Caki2 (cell line): ENCODE results near the gene COMMD4. TPM values are rescaled to one million over a fixed set of nuclear protein-coding genes. Genes with fewer than 3 reads are reported as not detected.
"Not testable (repeated sequence)": the region's sequence is repeated elsewhere in the genome, so short reads cannot be mapped to it uniquely, and the experiment has no call there.

Experiments used
- DNase-seq: peaks from one replicate; pipeline ENCODE4 v3.0.0-alpha.2; 2015; ENCODE audit warnings: low read depth
- in situ Hi-C: cut with HindIII; loops from 2 replicates; pipeline ENCODE4 v1.10.0; 2016; ENCODE audit warnings: low sequenced_read_pairs, low pct_unique_long_range_greater_than_20kb, mixed read lengths
- total RNA-seq: library from RNA; depleted of rRNA; stranded (reverse); fragments of >200 nt; shearing (Covaris generic); gene quantifications from 2 replicates; pipeline ENCODE4 v1.2.3, GENCODE V29; 2014; ENCODE audit warnings: low replicate concordance; rRNA removed

COMMD4 gene
- total RNA-seq, 1 experiment from 2014 or later, result 212 TPM

DNA sequence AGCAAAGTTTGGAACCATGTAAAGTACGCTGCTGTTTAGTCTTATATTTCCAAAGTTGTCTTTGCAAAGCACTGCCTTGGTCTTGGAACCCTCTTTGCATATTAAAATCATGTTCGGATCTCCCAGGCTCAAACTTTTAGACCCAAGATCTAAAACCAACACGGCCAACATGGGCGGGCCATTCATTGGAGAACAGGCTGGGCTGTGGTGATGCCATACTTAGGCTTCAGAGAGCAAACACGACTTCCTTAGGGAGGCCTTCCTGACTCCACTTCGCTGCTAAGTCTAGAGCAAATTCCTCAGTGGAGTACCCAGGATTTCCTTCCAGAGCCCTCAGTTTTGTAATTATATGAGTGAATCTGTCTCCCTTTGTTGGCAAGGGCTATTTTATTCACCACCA lies 29.0 kb downstream of the COMMD4 start:
- DNase-seq, result no peak
- in situ Hi-C loops, result no loop called here

DNA sequence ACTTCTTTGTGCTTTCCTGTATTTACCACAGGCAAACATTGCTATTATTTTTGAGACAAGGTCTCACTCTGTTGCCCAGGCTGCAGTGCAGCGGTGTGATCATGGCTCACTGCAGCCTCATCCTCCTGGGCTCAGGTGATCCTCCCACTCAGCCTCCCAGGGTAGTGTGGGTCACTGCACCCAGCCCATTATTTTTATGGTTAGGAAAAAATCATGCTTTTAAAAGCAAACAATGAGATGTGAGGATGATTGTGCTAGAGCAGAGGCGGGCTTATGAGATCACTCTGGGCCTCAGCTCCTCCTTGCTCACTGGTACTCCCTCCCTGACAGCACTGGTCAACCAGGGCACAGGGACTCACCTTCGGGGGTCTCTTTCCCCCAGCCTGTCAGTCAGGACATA lies 30.3 kb downstream of the COMMD4 start:
- in situ Hi-C loops, result no loop called here
- DNase-seq, result no peak

DNA sequence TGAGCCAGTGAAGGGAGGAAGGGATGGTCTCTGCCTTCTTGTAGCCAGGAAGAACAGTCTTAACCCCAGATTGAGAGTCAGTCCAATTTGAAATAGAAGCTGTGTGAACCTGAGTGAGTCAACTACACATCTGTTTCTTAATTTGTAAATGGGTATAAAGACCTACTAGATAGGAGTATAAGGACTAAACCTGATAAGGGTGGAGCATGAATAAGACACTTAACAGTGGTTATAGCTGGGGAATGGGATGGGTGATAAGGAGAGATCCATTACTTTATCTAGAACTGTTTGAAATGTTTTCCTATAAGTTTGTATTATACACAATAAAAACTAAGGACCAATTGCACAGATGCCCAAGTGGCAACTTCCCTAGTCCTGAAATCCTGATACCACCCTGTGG lies 31.1 kb downstream of the COMMD4 start:
- in situ Hi-C loops, result no loop called here

DNA sequence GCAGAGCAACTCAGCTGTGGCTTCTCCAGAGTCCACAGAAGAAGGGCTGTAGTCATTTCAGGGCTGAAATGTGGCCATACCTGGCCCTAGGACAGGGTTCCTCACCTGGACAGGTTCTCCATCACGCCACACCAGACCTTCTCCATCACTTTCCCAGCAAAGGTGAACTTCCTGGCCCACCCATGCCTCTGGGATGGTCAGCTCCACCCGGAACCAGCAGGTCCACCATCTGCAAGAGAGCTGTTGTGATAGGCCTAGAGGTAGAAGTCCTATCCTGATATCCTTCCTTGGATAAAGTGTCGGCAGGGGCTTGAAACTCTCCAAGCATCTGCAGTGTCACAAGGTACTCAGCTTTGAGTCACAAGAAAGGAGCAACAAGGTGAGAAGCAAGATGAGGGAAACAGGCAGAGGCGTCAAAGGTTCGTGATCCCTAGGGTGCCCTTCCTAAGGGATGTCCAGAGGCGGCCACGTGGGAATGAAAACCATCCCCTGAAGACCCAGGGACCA lies 31.6 kb downstream of the COMMD4 start:
- no peak for DNase-seq
- in situ Hi-C loops, result no loop called here

More for the DNA sequence above, 31.1 kb downstream of the COMMD4 start:
- no peak for DNase-seq

DNA sequence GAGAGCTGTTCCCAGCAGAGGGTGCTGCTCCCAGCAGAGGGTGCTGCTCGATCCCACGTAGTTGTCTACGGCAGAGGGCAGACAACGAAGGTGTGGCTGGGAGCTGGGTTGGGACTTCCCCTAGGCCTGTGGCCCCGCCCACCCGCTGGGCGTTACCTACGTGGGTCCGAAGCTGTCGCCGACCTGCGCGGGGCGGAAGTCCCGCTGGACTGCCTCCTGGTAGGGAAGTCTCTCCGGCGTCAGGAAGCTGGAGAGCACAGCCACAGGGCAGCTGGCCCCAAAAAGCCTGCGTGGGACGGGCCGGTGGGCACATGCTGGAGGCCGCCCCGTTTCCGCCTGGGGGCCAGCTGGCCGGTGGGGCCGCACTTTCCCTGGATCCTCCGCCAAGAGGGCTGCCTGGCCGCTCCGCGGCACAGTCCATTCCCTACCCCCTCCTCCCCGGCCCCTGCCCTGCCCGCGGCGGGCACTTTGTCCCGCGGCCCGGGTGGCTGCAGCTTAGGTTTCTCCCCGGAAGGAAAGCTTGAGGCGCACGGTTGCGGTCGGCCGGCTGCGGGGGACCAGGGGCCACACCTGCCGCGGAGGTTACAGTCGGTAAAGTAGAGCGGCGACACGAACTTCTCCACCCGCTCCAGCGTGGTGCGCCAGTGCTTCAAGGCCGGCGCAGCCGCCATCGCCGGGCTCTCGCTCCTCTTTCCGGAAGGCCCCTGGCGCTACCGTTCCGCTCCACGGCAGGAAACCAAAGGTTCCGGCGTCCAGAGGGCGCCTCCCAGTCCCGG lies 32.2 kb downstream of the COMMD4 start, which contains the start of gene MAN2C1:
Gene MAN2C1, minus strand, starts transcription at position 695 of the 776 bp plus-strand sequence. Its CDS starts 24 bp downstream, at position 671.
- in situ Hi-C loops, result no loop called here

DNA sequence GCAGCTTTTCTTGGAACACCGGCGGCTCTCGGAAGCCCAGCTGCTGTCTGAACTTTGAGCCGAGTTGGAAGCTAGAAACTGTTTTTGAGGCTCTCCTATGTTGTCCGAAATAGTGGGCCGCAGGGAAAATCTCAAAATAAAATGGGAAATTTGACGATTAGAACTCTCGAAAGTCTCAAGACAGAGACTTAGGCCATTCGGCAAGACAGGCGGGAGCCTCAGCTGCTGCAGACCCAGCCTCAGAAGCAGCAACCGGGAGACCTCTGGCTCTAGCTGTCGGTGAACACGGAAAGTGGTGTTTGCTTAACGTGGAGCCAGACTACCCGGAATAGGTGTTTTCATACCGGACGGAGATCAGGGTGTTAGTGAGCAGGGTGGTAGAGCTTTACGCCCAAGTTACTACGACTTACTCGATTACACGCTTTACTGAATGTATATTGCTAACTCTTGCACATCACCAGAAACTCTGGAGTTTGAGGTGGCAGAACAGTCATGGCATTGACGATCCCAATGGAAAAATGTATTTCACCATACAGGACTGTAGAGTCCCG lies 32.9 kb downstream of the COMMD4 start:
- in situ Hi-C loops, result no loop called here
- DNase-seq, result no peak

More for the DNA sequence above, 32.2 kb downstream of the COMMD4 start, which contains the start of gene MAN2C1:
- peak; percentile 94 for DNase-seq

DNA sequence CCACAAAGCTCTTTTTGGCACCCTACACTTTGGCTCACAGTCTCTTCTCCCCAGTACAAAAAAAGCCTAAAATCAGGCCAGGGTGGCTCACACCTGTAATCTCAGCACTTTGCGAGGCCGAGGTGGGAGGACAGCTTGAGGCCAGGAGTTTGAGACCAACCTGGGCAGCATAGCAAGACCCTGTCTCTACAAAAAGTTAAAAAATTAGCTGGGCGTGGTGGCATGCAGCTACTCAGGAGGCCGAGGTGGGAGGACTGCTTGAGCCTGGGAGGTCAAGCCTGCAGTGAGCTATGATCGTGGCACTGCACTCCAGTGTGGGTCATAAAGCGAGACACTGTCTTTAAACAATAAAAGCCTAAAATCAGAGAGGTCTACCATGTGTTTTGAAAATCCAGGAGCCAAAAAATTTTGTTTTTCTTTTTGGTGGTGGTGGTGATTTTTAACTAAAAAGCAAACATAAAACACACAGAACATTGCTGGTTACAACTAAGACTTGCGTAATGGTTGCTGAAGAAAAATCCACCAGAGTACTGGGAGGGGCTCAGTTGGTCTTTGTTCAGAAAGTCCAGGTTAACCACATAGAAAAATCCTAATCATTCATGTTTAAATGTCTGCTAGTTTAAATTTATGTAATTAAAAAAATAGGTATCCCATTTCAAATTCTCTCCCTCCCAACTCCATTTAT lies 34.2 kb downstream of the COMMD4 start:
- DNase-seq, result no peak
- in situ Hi-C loops, result no loop called here

DNA sequence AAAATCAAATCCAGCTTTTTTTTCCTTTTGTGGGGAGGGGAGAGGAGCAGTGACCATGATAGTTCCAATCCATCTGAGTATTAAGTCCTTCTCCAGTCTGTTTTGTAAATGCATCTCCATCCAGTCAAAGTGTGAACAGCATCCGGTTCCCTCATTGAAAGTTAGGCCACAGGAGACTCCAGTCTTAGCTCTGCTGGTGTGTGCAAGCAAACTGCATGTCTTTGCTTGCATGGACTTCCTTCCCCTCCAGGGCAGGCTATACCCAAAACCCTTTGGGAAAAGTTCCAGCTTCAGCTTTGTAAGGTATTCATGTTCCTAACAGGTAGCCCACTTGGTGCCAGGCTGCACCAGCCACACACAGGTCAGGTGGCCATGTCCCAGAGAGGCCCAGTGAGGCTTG lies 35.6 kb downstream of the COMMD4 start:
- no peak for DNase-seq
- in situ Hi-C loops, result no loop called here

DNA sequence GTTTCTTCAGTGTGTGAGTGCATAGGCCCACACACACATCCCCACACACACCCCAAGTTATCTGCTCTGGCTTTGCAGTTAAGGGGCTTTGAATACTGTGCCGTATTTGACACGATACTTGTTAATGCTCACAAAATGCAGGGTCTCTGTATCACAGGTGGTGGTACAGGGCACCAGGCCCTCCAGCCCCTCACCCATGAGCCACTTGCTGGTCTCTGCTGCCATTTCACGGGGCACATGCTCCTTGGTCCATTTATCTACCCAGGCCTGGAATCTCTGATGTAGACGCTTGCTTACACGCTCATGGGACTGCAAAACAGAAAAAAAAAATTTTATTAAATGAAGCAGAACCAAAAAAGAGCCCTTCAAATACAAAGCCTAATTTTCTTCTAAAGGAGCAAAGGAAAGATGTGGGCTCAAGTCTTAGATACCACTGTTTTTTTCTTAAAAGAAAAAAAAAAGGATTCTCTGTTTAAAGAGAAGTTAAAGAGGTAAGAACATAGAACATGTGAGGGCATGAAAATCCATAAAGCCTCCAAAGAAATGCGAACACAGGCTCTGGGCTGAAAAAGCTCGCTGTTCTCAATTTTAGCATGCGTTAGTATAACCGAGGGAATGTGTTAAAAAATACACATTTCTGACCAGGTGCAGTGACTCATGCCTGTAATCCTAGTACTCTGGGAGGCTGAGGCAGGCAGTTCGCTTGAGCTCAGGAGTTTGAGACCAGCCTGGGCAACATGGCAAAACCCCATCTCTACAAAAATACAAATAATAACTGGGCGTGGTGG lies 36.2 kb downstream of the COMMD4 start:
- in situ Hi-C loops, result no loop called here
- DNase-seq, result no peak

DNA sequence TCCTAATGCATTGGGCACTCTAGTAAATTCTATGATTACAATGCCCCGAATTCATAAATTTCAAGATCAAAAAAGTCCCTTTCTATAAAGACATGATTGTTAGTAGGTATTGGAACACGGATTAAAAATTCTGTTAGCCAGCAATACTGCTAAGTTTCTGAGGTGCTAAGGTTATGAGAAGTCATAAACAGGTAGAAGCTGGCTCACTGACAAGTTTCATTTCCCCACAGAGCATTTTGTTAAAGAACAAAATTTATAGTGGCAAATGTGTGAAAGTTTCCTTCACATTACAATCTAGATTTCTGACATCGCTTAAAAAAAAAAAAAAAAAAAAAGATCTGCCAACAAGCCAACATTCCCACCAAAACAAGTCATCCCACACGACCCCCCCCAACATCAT lies 44.9 kb downstream of the COMMD4 start:
- in situ Hi-C loops, result no loop called here
- no peak for DNase-seq

DNA sequence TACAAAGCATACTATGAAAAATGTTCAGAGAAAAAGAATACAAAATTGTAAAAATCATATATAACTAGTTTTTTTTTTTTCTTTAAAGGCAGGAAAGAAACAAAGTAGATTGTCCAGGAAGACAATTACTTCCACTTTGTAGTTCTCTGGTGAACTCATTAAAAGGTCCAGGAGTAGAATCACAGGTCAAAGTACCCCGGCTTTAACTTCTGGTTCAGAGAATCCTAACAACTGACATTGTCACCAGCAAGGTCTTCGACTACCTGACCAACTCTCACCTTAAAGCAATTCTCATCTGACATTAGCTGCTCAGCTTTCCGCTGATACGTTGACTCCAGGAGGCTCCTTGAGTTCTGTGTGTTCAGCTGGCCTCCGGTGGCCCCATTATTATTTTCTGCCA lies 48.1 kb downstream of the COMMD4 start:
- DNase-seq, in situ Hi-C loops: not testable (repeated sequence)

Other genes with a start within 250 kb of the COMMD4 start
- gene C15orf39, start 134.2 kb upstream of the COMMD4 start, total RNA-seq, result 7.6 and 7.7 TPM in 2 replicates
- gene GOLGA6C, start 77.7 kb upstream of the COMMD4 start, total RNA-seq, result not detected in 2 replicates
- not detected in 2 replicates for gene GOLGA6D, start 53.2 kb upstream of the COMMD4 start, total RNA-seq
- gene NEIL1, start 11.0 kb downstream of the COMMD4 start, total RNA-seq, result not detected in 2 replicates
- gene MAN2C1, start 32.5 kb downstream of the COMMD4 start, total RNA-seq, result 66.8 and 90.6 TPM in 2 replicates
- gene SIN3A, start 115.6 kb downstream of the COMMD4 start, total RNA-seq, result 17.7 and 32.6 TPM in 2 replicates
- gene PTPN9, start 243.3 kb downstream of the COMMD4 start, total RNA-seq, result 13.8 and 18.1 TPM in 2 replicates